Measurements from ENCODE around the gene HSPG2.

The HSPG2 gene

DNA sequence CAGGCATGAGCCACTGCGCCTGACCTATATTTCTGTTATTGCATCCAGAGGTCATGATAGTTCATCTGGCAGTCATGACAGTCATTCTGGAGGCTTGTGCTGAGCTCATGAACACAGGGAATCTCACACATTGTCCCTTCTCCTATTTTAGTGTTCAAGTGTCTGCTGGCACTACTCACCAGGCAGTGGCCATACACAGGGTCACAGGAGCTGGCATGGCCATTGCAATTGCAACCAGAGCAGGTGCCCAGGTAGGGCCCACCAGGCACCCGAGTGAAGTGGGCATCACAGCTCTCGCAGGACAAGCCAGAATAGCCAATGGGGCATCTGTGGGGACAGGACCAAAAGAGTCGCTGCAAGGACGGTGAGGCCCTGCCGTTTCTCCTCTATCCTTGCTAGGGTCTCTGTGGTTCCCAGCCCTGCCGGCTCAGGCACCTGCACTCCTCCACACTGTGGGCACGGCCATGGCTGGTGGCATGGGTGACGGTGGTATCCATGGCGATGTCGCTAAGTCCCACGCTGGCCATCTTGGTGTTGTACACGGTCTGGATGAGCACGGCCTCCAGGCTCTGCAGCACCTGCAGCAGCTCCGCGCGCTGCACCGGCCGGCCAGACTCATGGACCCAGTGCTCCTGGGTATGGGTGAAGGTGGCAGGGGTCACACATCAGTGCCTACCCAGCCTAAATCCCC lies 57.0 kb downstream of the HSPG2 start:
- DNase-seq (ENCODE audit: low read depth) = no peak

GRCh38 chr1:21878840-21879478 lies 58.2 kb downstream of the HSPG2 start:
- no peak for DNase-seq (ENCODE audit: low read depth)

GRCh38 chr1:21878009-21878773 lies 58.9 kb downstream of the HSPG2 start:
- DNase-seq (ENCODE audit: low read depth) = no peak

GRCh38 chr1:21876267-21876666 lies 60.8 kb downstream of the HSPG2 start:
- no peak for DNase-seq (ENCODE audit: low read depth)

DNA sequence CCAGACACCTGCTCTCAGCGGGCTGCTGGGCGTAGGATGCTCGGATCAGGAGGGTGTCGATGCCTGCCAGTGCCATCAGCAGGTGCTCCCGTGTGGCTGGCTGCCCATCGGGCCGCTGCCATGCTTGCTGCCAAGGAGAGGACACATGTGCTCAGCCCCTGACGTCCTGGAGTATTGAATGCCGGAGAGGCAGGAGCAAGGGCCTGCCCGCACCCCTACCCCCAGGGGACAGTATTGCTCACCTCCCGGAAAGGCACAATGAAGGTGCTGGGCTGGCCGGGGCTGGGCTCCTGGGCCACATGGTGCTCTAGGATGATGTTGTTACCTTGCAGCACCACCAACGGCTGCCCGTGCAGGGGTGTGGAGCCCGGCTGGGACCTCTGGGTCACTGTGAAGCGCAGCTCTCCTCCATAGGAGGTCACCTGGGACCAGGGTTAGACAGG lies 61.5 kb downstream of the HSPG2 start:
- DNase-seq (ENCODE audit: low read depth) = no peak

GRCh38 chr1:21874778-21875547 lies 62.1 kb downstream of the HSPG2 start:
- DNase-seq (ENCODE audit: low read depth) = no peak

GRCh38 chr1:21874328-21874727 lies 62.8 kb downstream of the HSPG2 start:
- DNase-seq (ENCODE audit: low read depth) = no peak

GRCh38 chr1:21873761-21874160 lies 63.3 kb downstream of the HSPG2 start:
- no peak for DNase-seq (ENCODE audit: low read depth)

DNA sequence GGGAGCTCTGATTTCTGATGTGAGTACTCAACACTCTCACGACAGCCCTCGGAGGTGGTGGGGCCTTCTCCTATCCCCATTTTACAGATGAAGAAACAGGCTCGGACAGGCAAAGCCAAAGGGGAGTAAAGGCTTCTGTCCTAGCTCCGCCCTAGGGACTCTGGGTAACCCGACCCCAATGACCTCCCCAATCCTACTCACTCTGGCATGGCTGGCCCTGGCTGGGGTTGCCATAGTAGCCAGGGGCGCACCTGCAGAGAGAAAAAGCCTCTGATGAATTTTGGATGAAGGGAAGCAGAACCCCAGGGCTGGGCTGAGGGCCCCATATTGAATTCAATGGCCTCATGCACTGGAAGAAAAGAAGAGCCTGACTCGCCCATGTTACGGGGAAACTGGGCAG lies 63.9 kb downstream of the HSPG2 start:
- no peak for DNase-seq (ENCODE audit: low read depth)

- DNase-seq (ENCODE audit: low read depth) = no peak
These were observed 64.5 kb downstream of the HSPG2 start for GRCh38 chr1:21872445-21873079.

DNA sequence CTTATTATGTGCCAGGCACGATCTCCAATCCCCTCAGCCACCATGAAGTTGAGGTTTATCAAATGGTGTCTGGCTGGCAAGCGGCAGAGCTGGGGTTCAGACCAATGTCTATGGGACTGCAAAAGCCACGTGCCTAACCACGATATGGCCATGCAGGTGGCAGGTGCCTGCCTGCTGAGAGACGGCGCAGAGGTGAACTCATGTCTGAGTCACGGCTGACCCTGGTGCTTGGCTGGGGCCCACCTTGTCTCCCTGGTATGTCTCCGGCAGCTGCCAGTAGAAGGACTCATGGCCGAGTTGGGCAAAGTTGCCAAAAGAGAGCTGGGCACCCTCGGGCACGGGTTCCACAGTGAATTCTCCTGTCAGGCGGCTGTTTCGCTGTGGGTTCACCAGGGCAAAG lies 65.2 kb downstream of the HSPG2 start:
- no peak for DNase-seq (ENCODE audit: low read depth)

- DNase-seq (ENCODE audit: low read depth) = no peak
These were observed 66.5 kb downstream of the HSPG2 start for GRCh38 chr1:21870611-21871010.

DNA sequence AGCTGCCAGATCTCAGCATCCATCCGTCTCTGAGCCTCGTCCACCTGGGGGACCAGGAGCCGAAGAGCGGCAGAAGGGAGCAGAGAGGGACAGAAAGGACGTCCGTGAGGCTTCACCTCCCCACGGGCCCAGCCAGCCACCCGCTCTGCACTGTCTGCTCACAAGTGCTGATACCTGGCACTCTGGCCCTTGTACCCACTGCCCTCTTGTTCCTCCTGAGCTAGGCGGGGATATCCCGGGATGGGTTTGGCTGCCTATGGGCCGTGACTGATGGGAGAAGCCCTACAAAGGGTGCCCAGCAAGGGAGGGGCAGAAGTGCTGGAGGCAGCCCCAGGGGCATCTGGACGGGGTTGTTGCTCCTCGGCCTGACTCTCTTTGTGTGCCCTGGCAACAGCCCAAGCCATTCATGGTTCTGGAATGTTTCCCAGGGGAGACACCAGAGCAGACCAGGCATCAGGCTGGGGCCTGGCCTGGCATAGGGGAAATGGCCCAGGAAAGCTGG lies 67.4 kb downstream of the HSPG2 start:
- DNase-seq (ENCODE audit: low read depth) = no peak

DNA sequence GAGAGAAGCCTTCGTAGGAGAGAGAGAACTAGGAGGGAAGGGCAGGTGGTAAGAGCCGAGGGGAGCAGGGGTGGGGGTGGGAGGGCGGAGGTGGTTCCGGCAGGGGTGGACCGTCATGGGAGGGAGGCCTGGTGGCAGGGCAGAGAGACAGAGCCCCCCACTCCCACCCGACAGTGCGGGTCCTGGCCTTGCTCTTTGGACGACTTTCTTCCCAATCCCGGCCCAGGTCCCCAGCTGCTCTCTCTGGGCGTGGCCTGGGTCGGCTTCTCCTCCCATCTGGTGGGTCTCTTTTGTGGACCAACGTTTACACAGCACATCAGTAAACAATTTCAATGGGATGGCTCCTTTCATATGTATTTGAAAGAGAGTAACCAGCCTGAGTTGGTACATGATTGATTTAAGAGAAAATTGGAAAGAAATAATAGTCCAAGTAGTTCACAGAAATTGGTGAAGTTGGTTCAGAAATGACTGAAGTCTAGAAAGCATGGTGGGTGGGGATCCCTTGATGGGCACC lies 68.1 kb downstream of the HSPG2 start:
- DNase-seq (ENCODE audit: low read depth) = no peak

DNA sequence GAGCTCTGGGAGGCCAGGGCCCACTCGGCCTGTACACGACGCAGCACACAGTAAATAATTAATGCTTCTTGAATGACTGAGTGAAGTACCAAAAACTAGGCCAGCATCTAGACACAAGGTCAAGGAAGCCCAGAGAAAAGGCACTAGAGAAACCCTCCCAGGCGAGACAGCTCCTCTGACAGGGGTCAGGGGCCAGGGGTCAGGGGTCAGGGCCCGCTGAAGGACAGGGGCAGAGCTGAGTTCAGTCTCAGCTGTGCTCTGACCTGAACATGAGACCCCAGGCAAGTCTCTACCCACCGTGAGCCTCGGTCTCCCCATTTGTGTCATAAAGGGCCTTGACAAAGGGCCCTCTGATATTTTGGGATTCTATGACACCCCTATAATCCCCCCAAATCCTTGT lies 68.6 kb downstream of the HSPG2 start:
- no peak for DNase-seq (ENCODE audit: low read depth)

- no peak for DNase-seq (ENCODE audit: low read depth)
These were observed 69.6 kb downstream of the HSPG2 start for GRCh38 chr1:21867451-21867996.

DNA sequence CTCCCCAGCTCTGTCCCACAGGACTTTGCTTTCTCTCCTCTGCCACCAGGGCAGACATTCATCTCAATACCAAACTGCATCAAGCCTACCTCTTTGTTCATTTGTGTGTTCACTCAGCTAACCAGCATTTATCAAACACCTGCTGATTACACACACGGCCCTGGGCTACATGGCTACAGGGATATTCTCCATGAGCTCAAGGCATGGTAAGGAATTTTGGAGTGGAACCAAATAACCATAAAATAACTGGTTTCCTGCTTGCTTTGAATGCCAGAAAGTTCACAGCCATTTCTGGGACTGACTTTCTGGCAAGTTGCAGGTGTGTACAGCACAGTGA lies 70.4 kb downstream of the HSPG2 start:
- no peak for DNase-seq (ENCODE audit: low read depth)

GRCh38 chr1:21865943-21866706 lies 71.0 kb downstream of the HSPG2 start:
- no peak for DNase-seq (ENCODE audit: low read depth)

GRCh38 chr1:21865609-21865942 lies 71.5 kb downstream of the HSPG2 start:
- no peak for DNase-seq (ENCODE audit: low read depth)

DNA sequence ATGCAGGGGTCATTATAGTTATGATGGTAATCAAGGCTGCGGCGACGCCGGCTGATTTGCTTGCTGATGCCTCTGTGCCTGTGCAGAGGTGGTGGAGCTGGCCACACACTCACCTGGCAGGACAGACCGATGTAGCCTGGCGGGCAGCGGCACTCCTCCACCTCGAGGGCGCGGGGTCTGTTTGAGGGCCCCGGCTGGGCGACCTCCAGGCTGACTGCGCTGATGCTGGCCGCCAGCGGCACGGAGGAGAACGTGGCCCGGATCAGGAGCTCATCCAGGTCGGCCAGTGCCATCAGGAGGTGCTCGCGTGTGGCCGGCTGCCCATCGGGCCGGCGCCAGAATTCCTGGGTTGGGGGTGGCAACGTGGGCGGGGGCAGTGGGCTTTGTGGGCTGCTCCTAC lies 72.4 kb downstream of the HSPG2 start:
- DNase-seq (ENCODE audit: low read depth) = no peak

DNA sequence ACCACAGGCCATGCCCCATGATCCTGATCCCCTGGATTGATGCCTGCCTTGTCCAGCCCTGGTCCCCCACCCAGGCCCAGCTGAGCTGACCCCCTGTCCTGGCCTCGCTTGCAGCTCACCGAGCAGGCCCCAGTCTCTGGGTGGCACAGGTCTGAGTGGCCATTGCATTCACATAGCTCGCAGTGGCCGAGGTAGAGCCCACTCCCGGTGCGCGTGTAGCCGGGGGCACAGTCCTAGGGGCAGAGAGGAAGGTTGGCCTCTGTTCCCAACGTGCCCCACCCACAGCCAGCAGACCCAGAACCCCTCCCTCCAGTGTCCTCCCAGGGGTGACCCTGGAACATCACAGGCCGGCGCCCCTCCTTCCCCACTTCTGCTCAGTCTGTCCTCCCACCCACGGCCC lies 73.1 kb downstream of the HSPG2 start:
- DNase-seq (ENCODE audit: low read depth) = no peak

All from stimulated activated CD8-positive, alpha-beta memory T cell treated with anti-CD3 and anti-CD28 coated beads, Interleukin-15, amount 100 ng/mL, for 1 hour (primary cell).